OCI-LY1 (cell line): ENCODE data around the gene NUMB.

Experiments used
- H2AFZ ChIP-seq: fragments of 200-600 bp; sonication (generic), shearing (Covaris generic); 2 replicates; pipeline ENCODE4 v1.6.0; 2014; ENCODE audit warnings: antibody characterized with exemption, mild to moderate bottlenecking, low read length
- H3F3A ChIP-seq: fragments of 200-600 bp; sonication (generic), shearing (Covaris generic); 2 replicates; pipeline ENCODE4 v1.6.0; 2014; ENCODE audit warnings: mild to moderate bottlenecking, antibody characterized with exemption, low read length, moderate library complexity; ENCODE audit not compliant: insufficient read depth
- H3K27ac ChIP-seq: fragments of 200-600 bp; sonication (generic); 2 replicates; pipeline ENCODE4 v1.5.1; 2014; ENCODE audit warnings: low read length, mixed run types, mild to moderate bottlenecking, low read depth; ENCODE audit not compliant: poor library complexity, severe bottlenecking
- H3K27me3 ChIP-seq: fragments of 200-600 bp; sonication (generic); 2 replicates; pipeline ENCODE4 v1.6.0; 2014; ENCODE audit warnings: antibody characterized with exemption, mild to moderate bottlenecking, low read length, moderate library complexity; ENCODE audit not compliant: insufficient read depth
- H3K36me3 ChIP-seq: fragments of 200-600 bp; sonication (generic); 2 replicates; pipeline ENCODE4 v1.6.1; 2014; ENCODE audit warnings: mild to moderate bottlenecking, antibody characterized with exemption, low read length, moderate library complexity, mixed read lengths; ENCODE audit not compliant: insufficient read depth
- H3K4me1 ChIP-seq: fragments of 200-600 bp; sonication (generic); 2 replicates; pipeline ENCODE4 v1.5.1; 2014; ENCODE audit warnings: mild to moderate bottlenecking, low read length, moderate library complexity; ENCODE audit not compliant: insufficient read depth, severe bottlenecking
- H3K4me2 ChIP-seq: fragments of 200-600 bp; sonication (generic), shearing (Covaris generic); 2 replicates; pipeline ENCODE4 v1.6.1; 2014; ENCODE audit warnings: low read length
- H3K4me3 ChIP-seq: fragments of 200-600 bp; sonication (generic); 2 replicates; pipeline ENCODE4 v1.5.1; 2014; ENCODE audit warnings: low read length, low read depth, mild to moderate bottlenecking, mixed read lengths; ENCODE audit not compliant: poor library complexity, severe bottlenecking
- H3K79me2 ChIP-seq: fragments of 200-600 bp; shearing (Covaris generic); 2 replicates; pipeline ENCODE4 v1.6.1; 2016; ENCODE audit warnings: mixed run types, low read length, mixed read lengths; ENCODE audit not compliant: insufficient read depth
- H3K9ac ChIP-seq: fragments of 200-600 bp; sonication (generic), shearing (Covaris generic); 2 replicates; pipeline ENCODE4 v1.6.1; 2014; ENCODE audit warnings: mild to moderate bottlenecking, low read length, mixed read lengths
- H3K9me2 ChIP-seq: fragments of 200-600 bp; sonication (generic), shearing (Covaris generic); 2 replicates; pipeline ENCODE4 v1.6.1; 2014; ENCODE audit warnings: low read depth, mild to moderate bottlenecking, low read length, mixed read lengths
- H3K9me3 ChIP-seq: fragments of 200-600 bp; shearing (Covaris generic); 2 replicates; pipeline ENCODE4 v1.6.1; 2014; ENCODE audit warnings: low read length, mixed read lengths
- H4K20me1 ChIP-seq: fragments of 200-600 bp; sonication (generic), shearing (Covaris generic); 2 replicates; pipeline ENCODE4 v1.6.0; 2016; ENCODE audit warnings: mild to moderate bottlenecking, low read length; ENCODE audit not compliant: insufficient read depth
- CTCF ChIP-seq: fragments of 200-600 bp; sonication (generic), shearing (Covaris generic); IDR thresholded peaks from 2 replicates; pipeline ENCODE4 v1.5.1; 2017; ENCODE audit warnings: mild to moderate bottlenecking, antibody characterized with exemption, low read length, moderate library complexity, mixed read lengths
- EZH2 ChIP-seq: fragments of 200-600 bp; sonication (generic), shearing (Covaris generic); IDR thresholded peaks from 2 replicates; pipeline ENCODE4 v1.8.0; 2017; ENCODE audit warnings: borderline replicate concordance, mixed run types, mild to moderate bottlenecking, antibody characterized with exemption, low read length, moderate library complexity, mixed read lengths

NUMB gene

GRCh38 chr14:73370561-73370960, 87.8 kb downstream of the NUMB start:
- Histone ChIP-seq H3F3A (no peaks in the 10 kb centered on the region), H3K9me2 (no peaks in the 10 kb centered on the region), H3K36me3 (no peaks in the 10 kb centered on the region), H3K4me1 (peaks cover 5% of the 10 kb centered on the region), H3K4me3 (no peak overlapping the region), H3K27me3 (no peaks in the 10 kb centered on the region), H3K79me2 (no peaks in the 10 kb centered on the region), H3K9me3 (no peaks in the 10 kb centered on the region), H4K20me1 (no peaks in the 10 kb centered on the region), H3K4me2 (no peak overlapping the region), H2AFZ (no peak overlapping the region), H3K27ac (no peak overlapping the region), H3K9ac (no peak overlapping the region)
- no peak for TF ChIP-seq EZH2
- no peak for TF ChIP-seq CTCF

- peaks cover 5% of the 10 kb centered on the region for H3K4me1 ChIP-seq
- no peaks in the 10 kb centered on the region for H3K27me3 ChIP-seq
- no peaks in the 10 kb centered on the region for H3K9me2 ChIP-seq
- no peak overlapping the region for H3K4me2 ChIP-seq
- no peak overlapping the region for H3K9ac ChIP-seq
- no peaks in the 10 kb centered on the region for H4K20me1 ChIP-seq
- no peak for TF ChIP-seq EZH2
- TF ChIP-seq CTCF: no peak
- no peak overlapping the region for H3K4me3 ChIP-seq
- H3F3A ChIP-seq: no peaks in the 10 kb centered on the region
- H3K36me3 ChIP-seq: no peaks in the 10 kb centered on the region
- no peak overlapping the region for H3K27ac ChIP-seq
- H3K9me3 ChIP-seq: no peaks in the 10 kb centered on the region
- H3K79me2 ChIP-seq: no peaks in the 10 kb centered on the region
- no peak overlapping the region for H2AFZ ChIP-seq
Measured at GRCh38 chr14:73369428-73369827, 88.9 kb downstream of the NUMB start.

GRCh38 chr14:73368616-73369015, 89.7 kb downstream of the NUMB start:
- no peak overlapping the region for H3K27ac ChIP-seq
- H3K9ac ChIP-seq: no peak overlapping the region
- no peaks in the 10 kb centered on the region for H4K20me1 ChIP-seq
- H3K4me2 ChIP-seq: no peak overlapping the region
- H2AFZ ChIP-seq: no peak overlapping the region
- H3K4me3 ChIP-seq: no peak overlapping the region
- H3F3A ChIP-seq: no peaks in the 10 kb centered on the region
- no peaks in the 10 kb centered on the region for H3K9me2 ChIP-seq
- H3K36me3 ChIP-seq: no peaks in the 10 kb centered on the region
- peaks cover 5% of the 10 kb centered on the region for H3K4me1 ChIP-seq
- H3K79me2 ChIP-seq: no peaks in the 10 kb centered on the region
- no peaks in the 10 kb centered on the region for H3K27me3 ChIP-seq
- no peak for TF ChIP-seq CTCF
- no peak for TF ChIP-seq EZH2
- H3K9me3 ChIP-seq: no peaks in the 10 kb centered on the region
